Fibroblast of the aortic adventitia (primary cell): ENCODE results near the gene MOB1B. TPM values are rescaled to one million over a fixed set of nuclear protein-coding genes. Genes with fewer than 3 reads are reported as not detected.
"Not testable (repeated sequence)": the region's sequence is repeated elsewhere in the genome, so short reads cannot be mapped to it uniquely, and the experiment has no call there.

Source experiments
- DNase-seq: peaks from one replicate; pipeline ENCODE4 v3.0.0-alpha.2; 2010; ENCODE audit warnings: low read depth
- H3K4me3 ChIP-seq: 2 replicates; pipeline ENCODE4 v1.5.1; 2011; ENCODE audit warnings: low read depth, mild to moderate bottlenecking, control low read depth, low read length, moderate library complexity
- CTCF ChIP-seq: IDR thresholded peaks from 2 replicates; pipeline ENCODE4 v1.5.1; 2011; ENCODE audit warnings: mild to moderate bottlenecking, low read length, control low read depth, inconsistent platforms; ENCODE audit not compliant: insufficient read depth
- total RNA-seq: library from RNA; depleted of rRNA; stranded (reverse); fragments of >200 nt; gene quantifications from 2 replicates; pipeline ENCODE4 v1.2.3, GENCODE V29; 2012; ENCODE audit warnings: low replicate concordance

Gene MOB1B
- total RNA-seq, 1 donor: 11.8 TPM

GRCh38 chr4:70893790-70894189 lies 8.4 kb upstream of the MOB1B start:
- no peak overlapping the region for H3K4me3 ChIP-seq
- no peak for TF ChIP-seq CTCF
- DNase-seq: no peak

- no peak for DNase-seq
- no peak overlapping the region for H3K4me3 ChIP-seq
- no peak for TF ChIP-seq CTCF
Observed at GRCh38 chr4:70895405-70895804, 6.8 kb upstream of the MOB1B start.

GRCh38 chr4:70895811-70896491 lies 6.2 kb upstream of the MOB1B start:
- DNase-seq: no peak
- TF ChIP-seq CTCF: no peak
- no peak overlapping the region for H3K4me3 ChIP-seq

- not testable (repeated sequence) for DNase-seq, H3K4me3 ChIP-seq
Observed at GRCh38 chr4:70898581-70898980, 3.6 kb upstream of the MOB1B start.

- H3K4me3 ChIP-seq: peak overlapping the region; percentile 83
- DNase-seq: no peak
- TF ChIP-seq CTCF: no peak
Observed at GRCh38 chr4:70901607-70901983, 574 bp upstream of the MOB1B start.

- DNase-seq: peak; percentile 30
Observed at GRCh38 chr4:70902577-70903290, 565 bp downstream of the MOB1B start.

More at GRCh38 chr4:70902577-70903290, 565 bp downstream of the MOB1B start:
- peak overlapping the region; percentile 83 for H3K4me3 ChIP-seq
- TF ChIP-seq CTCF: no peak
